PC-9 (cell line): ENCODE results near the gene IRF7. TPM values are rescaled to one million over a fixed set of nuclear protein-coding genes. Genes with fewer than 3 reads are reported as not detected.

Experiments
- BruUV-seq: library from RNA; stranded (reverse); fragments of 400-500 nt; replicated peaks from 2 replicates; lab custom pipeline; 2021; lab: Mats Ljungman, UMichigan
- CTCF ChIA-PET: fragments of 300-600 bp; sonication (Branson Sonifier 250); formaldehyde crosslinking; loops from one replicate; lab custom pipeline; 2022; ENCODE audit warnings: antibody characterized with exemption; lab: Charles Lee
- POLR2A ChIA-PET: fragments of 300-600 bp; sonication (Branson Sonifier 250); formaldehyde crosslinking; loops from one replicate; lab custom pipeline; 2022; ENCODE audit warnings: antibody characterized with exemption; ENCODE audit not compliant: unreplicated experiment; lab: Charles Lee
- DNase-seq, 2 experiments: peaks; one replicate each; pipeline versions ENCODE4 v3.0.0 to v3.0.0-alpha.2; 2015 to 2022; ENCODE audit warnings: mixed read lengths in 1 of 2
- H2AFZ ChIP-seq: fragments of 200-600 bp; sonication (generic); 2 replicates; pipeline ENCODE4 v1.8.1; 2017; ENCODE audit warnings: antibody characterized with exemption
- H3F3A ChIP-seq: fragments of 200-600 bp; sonication (generic); 2 replicates; pipeline ENCODE4 v1.8.1; 2017; ENCODE audit warnings: antibody characterized with exemption, mild to moderate bottlenecking, low read depth; ENCODE audit not compliant: insufficient read depth
- H3K27ac ChIP-seq: fragments of 200-600 bp; sonication (generic); 2 replicates; pipeline ENCODE4 v1.6.1; 2016; ENCODE audit warnings: mixed run types
- H3K27me3 ChIP-seq: fragments of 200-600 bp; sonication (generic); 2 replicates; pipeline ENCODE4 v1.6.1; 2016; ENCODE audit warnings: low read depth, mixed run types; ENCODE audit not compliant: insufficient read depth
- H3K36me3 ChIP-seq: fragments of 200-600 bp; sonication (generic); 2 replicates; pipeline ENCODE4 v1.6.1; 2016; ENCODE audit warnings: low read depth, mixed run types
- H3K4me1 ChIP-seq: fragments of 200-600 bp; sonication (generic); replicated peaks from 2 replicates; pipeline ENCODE4 v1.6.1; 2016; ENCODE audit warnings: mixed run types; ENCODE audit not compliant: insufficient read depth
- H3K4me2 ChIP-seq: fragments of 200-600 bp; sonication (generic); 2 replicates; pipeline ENCODE4 v1.6.1; 2017; ENCODE audit warnings: mixed run types
- H3K4me3 ChIP-seq: fragments of 200-600 bp; sonication (generic); 2 replicates; pipeline ENCODE4 v1.6.1; 2016; ENCODE audit warnings: mixed run types
- H3K79me2 ChIP-seq: fragments of 200-600 bp; sonication (generic); 2 replicates; pipeline ENCODE4 v1.6.1; 2017; ENCODE audit warnings: low read depth, mixed run types
- H3K9me2 ChIP-seq: fragments of 200-600 bp; sonication (generic); 2 replicates; pipeline ENCODE4 v1.8.1; 2017; ENCODE audit warnings: mild to moderate bottlenecking; ENCODE audit not compliant: insufficient read depth
- H3K9me3 ChIP-seq: fragments of 200-600 bp; sonication (generic); 2 replicates; pipeline ENCODE4 v1.8.1; 2016; ENCODE audit warnings: low read depth; ENCODE audit not compliant: insufficient read depth
- H4K20me1 ChIP-seq: fragments of 200-600 bp; sonication (generic); 2 replicates; pipeline ENCODE4 v1.8.1; 2017; ENCODE audit not compliant: insufficient read depth
- EZH2 ChIP-seq: fragments of 200-600 bp; sonication (generic); IDR thresholded peaks from 2 replicates; pipeline ENCODE4 v1.8.0; 2017; ENCODE audit warnings: antibody characterized with exemption, low read depth
- intact Hi-C: fragments of 100-400 bp; cut with micrococcal nuclease; formaldehyde crosslinking; loops from one replicate; pipeline ENCODE4 v1.10.0; 2022; ENCODE audit not compliant: unreplicated experiment
- total RNA-seq: library from RNA; stranded (reverse); gene quantifications from 2 replicates; pipeline ENCODE4 v1.2.3, GENCODE V29; 2021
- TF ChIP-seq, protein P1 (sequence below): fragments of 200-600 bp; sonication (generic); conservative IDR thresholded peaks from 2 replicates; pipeline ENCODE4 v1.6.1; 2017; ENCODE audit warnings: mixed run types, antibody characterized with exemption, mild to moderate bottlenecking, moderate library complexity

The IRF7 gene
- total RNA-seq, 1 experiment from 2014 or later: 10.7 TPM

GRCh38 chr11:598005-598680 lies 17.6 kb downstream of the IRF7 start:
- no peaks in the 10 kb centered on the region for H3K4me1 ChIP-seq
- intact Hi-C loops: no loop called here
- no peaks in the 10 kb centered on the region for H3K36me3 ChIP-seq
- no peak overlapping the region for H3K4me3 ChIP-seq
- ChIA-PET CTCF (no interaction called here), POLR2A (no interaction called here)
- no peak overlapping the region for H3K27ac ChIP-seq
- TF ChIP-seq EZH2: no peak
- no peaks in the 10 kb centered on the region for H3K27me3 ChIP-seq
- no peaks in the 10 kb centered on the region for H3K9me2 ChIP-seq
- peaks cover 4% of the 10 kb centered on the region for H4K20me1 ChIP-seq
- H3K4me2 ChIP-seq: no peak overlapping the region
- H3K79me2 ChIP-seq: no peaks in the 10 kb centered on the region
- H3K9me3 ChIP-seq: no peaks in the 10 kb centered on the region
- H3F3A ChIP-seq: no peaks in the 10 kb centered on the region
- BruUV-seq: no TSS peak
- H2AFZ ChIP-seq: no peak overlapping the region
- DNase-seq: no peak

GRCh38 chr11:597166-597725 lies 18.5 kb downstream of the IRF7 start:
- Histone ChIP-seq H3F3A (no peaks in the 10 kb centered on the region), H3K4me3 (no peak overlapping the region), H3K36me3 (no peaks in the 10 kb centered on the region), H3K4me1 (no peaks in the 10 kb centered on the region), H4K20me1 (peaks cover 4% of the 10 kb centered on the region), H2AFZ (no peak overlapping the region), H3K9me2 (no peaks in the 10 kb centered on the region), H3K27ac (no peak overlapping the region), H3K27me3 (no peaks in the 10 kb centered on the region), H3K4me2 (no peak overlapping the region), H3K9me3 (no peaks in the 10 kb centered on the region), H3K79me2 (no peaks in the 10 kb centered on the region)
- intact Hi-C loops: no loop called here
- CTCF ChIA-PET: no interaction called here
- POLR2A ChIA-PET: no interaction called here
- no peak for TF ChIP-seq EZH2
- TF ChIP-seq, protein P1, sequence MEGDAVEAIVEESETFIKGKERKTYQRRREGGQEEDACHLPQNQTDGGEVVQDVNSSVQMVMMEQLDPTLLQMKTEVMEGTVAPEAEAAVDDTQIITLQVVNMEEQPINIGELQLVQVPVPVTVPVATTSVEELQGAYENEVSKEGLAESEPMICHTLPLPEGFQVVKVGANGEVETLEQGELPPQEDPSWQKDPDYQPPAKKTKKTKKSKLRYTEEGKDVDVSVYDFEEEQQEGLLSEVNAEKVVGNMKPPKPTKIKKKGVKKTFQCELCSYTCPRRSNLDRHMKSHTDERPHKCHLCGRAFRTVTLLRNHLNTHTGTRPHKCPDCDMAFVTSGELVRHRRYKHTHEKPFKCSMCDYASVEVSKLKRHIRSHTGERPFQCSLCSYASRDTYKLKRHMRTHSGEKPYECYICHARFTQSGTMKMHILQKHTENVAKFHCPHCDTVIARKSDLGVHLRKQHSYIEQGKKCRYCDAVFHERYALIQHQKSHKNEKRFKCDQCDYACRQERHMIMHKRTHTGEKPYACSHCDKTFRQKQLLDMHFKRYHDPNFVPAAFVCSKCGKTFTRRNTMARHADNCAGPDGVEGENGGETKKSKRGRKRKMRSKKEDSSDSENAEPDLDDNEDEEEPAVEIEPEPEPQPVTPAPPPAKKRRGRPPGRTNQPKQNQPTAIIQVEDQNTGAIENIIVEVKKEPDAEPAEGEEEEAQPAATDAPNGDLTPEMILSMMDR: no peak; the same call in 1 of the 2 replicates
- no TSS peak for BruUV-seq
- DNase-seq: no peak

GRCh38 chr11:596374-596773 lies 19.4 kb downstream of the IRF7 start:
- CTCF ChIA-PET: no interaction called here

More at GRCh38 chr11:596374-596773, 19.4 kb downstream of the IRF7 start:
- Histone ChIP-seq H3K27me3 (no peaks in the 10 kb centered on the region), H3K4me3 (no peak overlapping the region), H3K4me2 (no peak overlapping the region), H4K20me1 (peaks cover 4% of the 10 kb centered on the region), H3K9me2 (no peaks in the 10 kb centered on the region), H3K9me3 (no peaks in the 10 kb centered on the region), H3K36me3 (no peaks in the 10 kb centered on the region), H3F3A (no peaks in the 10 kb centered on the region), H3K4me1 (no peaks in the 10 kb centered on the region), H3K27ac (no peak overlapping the region), H3K79me2 (no peaks in the 10 kb centered on the region), H2AFZ (no peak overlapping the region)
- TF ChIP-seq, protein P1: no peak
- no peak for TF ChIP-seq EZH2
- BruUV-seq: no TSS peak
- intact Hi-C loops: no loop called here
- POLR2A ChIA-PET: no interaction called here
- no peak for DNase-seq
